ENCODE data around the gene NEK9. TPM values are rescaled to one million over a fixed set of nuclear protein-coding genes. Genes with fewer than 3 reads are reported as not detected.
"Not testable (repeated sequence)": the region's sequence is repeated elsewhere in the genome, so short reads cannot be mapped to it uniquely, and the experiment has no call there.

The NEK9 gene
- total RNA-seq, 4 donors from 2014 or later, result 22.2 to 58.3 (median 34.3) TPM

GRCh38 chr14:75153295-75153694, 26.4 kb upstream of the NEK9 start:
- DNase-seq (ENCODE audit: low spot score in 2 of 2), result no peak
- TF ChIP-seq POLR2A (IDR thresholded peaks at IDR 0.05) (no peak), POLR2AphosphoS5 (IDR thresholded peaks at IDR 0.05) (no peak), CTCF (IDR thresholded peaks at IDR 0.05) (no peak), EP300 (IDR thresholded peaks at IDR 0.05) (no peak)
- H3K4me1 ChIP-seq, result peaks cover 29% of the 10 kb centered on the region
- 59% methylated on average over 1 of the region's 1 CpG for WGBS
- peaks cover 9% of the 10 kb centered on the region for H3K36me3 ChIP-seq
- H3K4me3 ChIP-seq, result no peak overlapping the region
- no peak overlapping the region for H3K27ac ChIP-seq
- H3K27me3 ChIP-seq, result no peaks in the 10 kb centered on the region
- H3K9me3 ChIP-seq, result no peaks in the 10 kb centered on the region

- no peak for TF ChIP-seq POLR2AphosphoS5 (IDR thresholded peaks at IDR 0.05)
- TF ChIP-seq CTCF (IDR thresholded peaks at IDR 0.05), result no peak
- TF ChIP-seq EP300 (IDR thresholded peaks at IDR 0.05), result no peak
- TF ChIP-seq POLR2A (IDR thresholded peaks at IDR 0.05), result no peak
- Histone ChIP-seq H3K4me3 (no peak overlapping the region), H3K4me1 (peaks cover 43% of the 10 kb centered on the region), H3K9me3 (no peaks in the 10 kb centered on the region), H3K36me3 (peaks cover 11% of the 10 kb centered on the region), H3K27me3 (no peaks in the 10 kb centered on the region), H3K27ac (no peak overlapping the region)
- WGBS, result 80% methylated on average over 1 of the region's 1 CpG
- no peak for DNase-seq (ENCODE audit: low spot score in 2 of 2)
Observed at GRCh38 chr14:75151851-75152250, 25.0 kb upstream of the NEK9 start.

- not testable (repeated sequence) for DNase-seq (ENCODE audit: low spot score in 2 of 2); H3K27me3 ChIP-seq; H3K9me3 ChIP-seq; H3K4me3 ChIP-seq
- H3K4me1 ChIP-seq, result peaks cover 52% of the 10 kb centered on the region
- H3K36me3 ChIP-seq, result peaks cover 11% of the 10 kb centered on the region
- WGBS, result 83% methylated on average over 6 of the region's 6 CpGs
- H3K27ac ChIP-seq, result peak overlapping the region; percentile 90
Observed at GRCh38 chr14:75150637-75151036, 23.8 kb upstream of the NEK9 start.

GRCh38 chr14:75150150-75150549, 23.3 kb upstream of the NEK9 start:
- Histone ChIP-seq H3K4me3 (no peak overlapping the region), H3K36me3 (peaks cover 13% of the 10 kb centered on the region), H3K9me3 (no peaks in the 10 kb centered on the region), H3K27me3 (no peaks in the 10 kb centered on the region), H3K27ac (peak overlapping the region; percentile 90), H3K4me1 (peaks cover 56% of the 10 kb centered on the region)
- DNase-seq (ENCODE audit: low spot score in 2 of 2), result no peak
- 73% methylated on average over 2 of the region's 2 CpGs for WGBS
- TF ChIP-seq EP300 (IDR thresholded peaks at IDR 0.05) (peak; percentile 58), CTCF (IDR thresholded peaks at IDR 0.05) (no peak), POLR2A (IDR thresholded peaks at IDR 0.05) (no peak), POLR2AphosphoS5 (IDR thresholded peaks at IDR 0.05) (peak; percentile 27 to 84 (median 58))

- DNase-seq (ENCODE audit: low spot score in 2 of 2), result peak; percentile 90 to 91
- no peak overlapping the region for H3K4me3 ChIP-seq
- H3K27ac ChIP-seq, result peak overlapping the region; percentile 90
- no peaks in the 10 kb centered on the region for H3K9me3 ChIP-seq
- H3K27me3 ChIP-seq, result no peaks in the 10 kb centered on the region
- WGBS, result 59% methylated on average over 13 of the region's 13 CpGs
- H3K4me1 ChIP-seq, result peaks cover 80% of the 10 kb centered on the region
- H3K36me3 ChIP-seq, result peaks cover 26% of the 10 kb centered on the region
- peak in 2 of 3 donors; percentile 79 to 81 for TF ChIP-seq POLR2AphosphoS5 (IDR thresholded peaks at IDR 0.05)
- TF ChIP-seq POLR2A (IDR thresholded peaks at IDR 0.05), result no peak
- peak; percentile 44 to 48 for TF ChIP-seq CTCF (IDR thresholded peaks at IDR 0.05)
- TF ChIP-seq EP300 (IDR thresholded peaks at IDR 0.05), result no peak
Observed at GRCh38 chr14:75147423-75148071, 20.7 kb upstream of the NEK9 start.

- H3K36me3 ChIP-seq, result peaks cover 20% of the 10 kb centered on the region
- H3K9me3 ChIP-seq, result no peaks in the 10 kb centered on the region
- H3K4me1 ChIP-seq, result peaks cover 74% of the 10 kb centered on the region
- H3K27ac ChIP-seq, result peak overlapping the region; percentile 27
- H3K27me3 ChIP-seq, result no peaks in the 10 kb centered on the region
- WGBS, result 62% methylated on average over 5 of the region's 5 CpGs
- H3K4me3 ChIP-seq, result no peak overlapping the region
- DNase-seq (ENCODE audit: low spot score in 2 of 2), result no peak
- TF ChIP-seq CTCF (IDR thresholded peaks at IDR 0.05), result no peak
- no peak for TF ChIP-seq POLR2A (IDR thresholded peaks at IDR 0.05)
- peak; percentile 32 for TF ChIP-seq EP300 (IDR thresholded peaks at IDR 0.05)
- TF ChIP-seq POLR2AphosphoS5 (IDR thresholded peaks at IDR 0.05), result no peak
Observed at GRCh38 chr14:75144944-75145343, 18.1 kb upstream of the NEK9 start.
